VCaP (cell line): ENCODE data around the gene RNF145.

Source experiments
- H3K27ac ChIP-seq: fragments of 450-650 bp; 2 replicates; pipeline ENCODE4 v1.5.1; 2017
- CTCF ChIP-seq: fragments of 450-650 bp; conservative IDR thresholded peaks from 2 replicates; pipeline ENCODE4 v1.5.1; 2017; ENCODE audit warnings: mild to moderate bottlenecking, moderate library complexity

Gene RNF145

GRCh38 chr5:159209438-159210209, at the start of gene RNF145:
RNF145 (minus strand) TSS chr5:159209553; CDS start chr5:159203617, 5,936 bp downstream.
- peak within 1 kb of the TSS; percentile 85 for H3K27ac ChIP-seq

GRCh38 chr5:159258361-159258760, 49.0 kb upstream of the RNF145 start:
- H3K27ac ChIP-seq, result no peak overlapping the region
- TF ChIP-seq CTCF, result no peak

More at GRCh38 chr5:159209438-159210209, at the start of gene RNF145:
- TF ChIP-seq CTCF, result no peak

GRCh38 chr5:159257629-159258283, 48.4 kb upstream of the RNF145 start:
- TF ChIP-seq CTCF, result 0 out of 2 replicates have a peak, but pooled peaks have one; percentile 11
- H3K27ac ChIP-seq, result no peak overlapping the region

- H3K27ac ChIP-seq, result no peak overlapping the region
- no peak for TF ChIP-seq CTCF
These were observed 47.7 kb upstream of the RNF145 start for GRCh38 chr5:159257007-159257406.

- H3K27ac ChIP-seq, result no peak overlapping the region
- TF ChIP-seq CTCF, result no peak
These were observed 42.8 kb upstream of the RNF145 start for GRCh38 chr5:159252195-159252594.

GRCh38 chr5:159249158-159249557, 39.8 kb upstream of the RNF145 start:
- TF ChIP-seq CTCF, result no peak
- no peak overlapping the region for H3K27ac ChIP-seq

- no peak for TF ChIP-seq CTCF
- H3K27ac ChIP-seq, result no peak overlapping the region
These were observed 35.5 kb upstream of the RNF145 start for GRCh38 chr5:159244890-159245289.
